HS-5 (cell line): Measurements from ENCODE around the gene HIPK2.

ENCODE experiments used
- DNase-seq: peaks from one replicate; pipeline ENCODE4 v3.0.0-alpha.2; 2012; ENCODE audit warnings: low read depth

The HIPK2 gene

DNA sequence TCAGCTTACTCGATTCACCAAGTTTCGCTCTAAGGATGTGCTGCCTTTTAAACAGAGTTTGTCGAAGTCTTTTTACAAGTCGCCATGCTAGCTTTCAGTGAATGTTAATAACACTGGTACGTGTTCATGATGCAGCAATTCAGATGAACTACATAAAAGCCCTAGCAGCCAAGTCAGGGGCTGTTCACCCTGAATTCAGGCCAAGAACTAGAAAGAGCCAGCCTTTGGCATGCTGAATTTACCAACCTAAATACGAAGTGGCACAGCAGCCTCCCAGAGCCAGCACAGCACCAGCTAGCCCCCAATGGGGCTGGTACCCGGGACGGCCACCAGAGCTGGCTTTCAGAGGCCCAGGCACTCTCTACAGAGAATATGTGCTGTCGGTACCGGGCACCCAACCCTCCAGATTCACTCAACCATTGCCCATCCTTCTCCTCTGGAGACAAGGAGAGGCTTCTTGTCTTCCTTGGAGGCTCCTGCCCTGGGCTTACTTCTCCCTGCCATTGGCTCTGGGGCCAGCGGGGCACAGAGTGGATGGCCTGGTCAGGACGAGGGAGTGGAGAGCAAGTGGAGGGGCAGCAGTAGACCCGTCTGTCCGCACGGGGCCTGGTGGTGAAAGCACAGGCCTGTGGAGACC is 64.2 kb downstream of the HIPK2 start:
- no peak for DNase-seq

DNA sequence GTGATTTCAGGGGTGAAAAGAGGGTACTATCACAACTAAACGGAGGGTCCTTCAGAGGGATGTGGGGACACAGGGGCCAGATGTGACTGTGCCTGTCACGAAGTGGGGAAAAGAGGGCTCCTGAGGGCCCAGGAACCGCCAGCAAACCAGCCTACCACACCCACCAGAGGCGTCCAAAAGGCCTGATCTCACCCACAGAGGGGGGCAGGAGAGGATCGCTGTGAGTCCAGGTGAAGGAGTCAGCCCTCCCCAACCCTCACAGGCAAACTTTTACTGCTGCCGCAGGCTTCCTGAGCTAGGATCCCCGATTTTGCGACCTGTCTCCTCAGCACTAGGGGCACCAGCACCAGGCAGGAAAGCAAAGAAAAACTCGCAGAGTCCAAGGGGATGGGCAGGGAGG is 64.7 kb downstream of the HIPK2 start:
- DNase-seq: no peak

DNA sequence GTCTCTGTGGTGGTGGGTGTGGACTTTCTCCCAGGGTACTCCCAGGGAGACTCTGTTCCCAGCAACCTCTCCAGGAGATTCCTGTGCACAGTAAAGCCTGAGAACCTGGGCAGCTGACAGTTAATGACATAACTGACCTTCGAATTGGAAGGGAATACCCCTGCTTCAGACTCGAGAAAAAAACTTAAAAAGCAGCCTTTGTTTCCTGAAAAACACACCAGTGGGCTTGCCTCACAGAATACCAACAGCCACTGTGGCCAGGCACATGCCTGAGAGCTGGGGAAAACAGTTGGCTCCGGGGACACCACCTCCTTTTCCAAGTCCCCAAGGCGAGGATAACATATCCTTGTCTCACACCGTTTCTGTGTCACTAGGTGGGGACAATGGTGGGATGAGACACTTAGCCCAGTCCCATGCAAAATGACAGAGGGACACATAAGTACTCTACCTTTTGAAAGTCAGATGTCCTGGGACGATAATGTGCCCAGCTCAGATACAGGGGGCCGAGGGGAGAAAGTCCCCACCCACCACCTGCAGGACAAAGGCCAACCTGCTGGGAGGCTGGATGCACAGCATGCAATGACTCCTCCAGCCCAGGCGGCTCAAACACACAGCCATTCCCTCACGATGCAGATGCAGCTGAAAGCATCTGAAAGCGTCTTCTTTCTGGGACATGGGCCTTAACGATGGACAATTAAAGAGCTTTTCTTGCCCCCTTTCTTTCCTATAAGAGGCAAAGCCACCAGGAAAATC is 65.6 kb downstream of the HIPK2 start:
- no peak for DNase-seq

DNA sequence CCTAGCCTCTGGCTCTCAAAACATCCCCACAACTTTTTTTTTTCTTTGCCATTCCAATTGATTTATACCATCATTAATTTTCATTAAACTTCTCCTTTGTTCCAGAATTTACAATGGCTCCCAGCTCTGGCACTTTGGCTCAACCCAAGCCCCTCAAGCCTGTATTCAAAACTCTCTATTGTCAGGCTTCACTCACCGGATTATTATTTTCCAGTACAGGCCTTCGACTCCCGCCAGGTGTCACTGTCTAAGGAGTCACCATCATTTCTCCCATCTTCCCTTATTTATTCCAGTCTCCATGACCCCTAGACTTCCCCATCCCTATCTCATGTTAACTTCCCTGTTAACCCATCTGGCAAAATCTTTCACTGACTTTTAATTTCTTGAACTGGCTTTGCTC is 67.8 kb downstream of the HIPK2 start:
- DNase-seq: no peak

DNA sequence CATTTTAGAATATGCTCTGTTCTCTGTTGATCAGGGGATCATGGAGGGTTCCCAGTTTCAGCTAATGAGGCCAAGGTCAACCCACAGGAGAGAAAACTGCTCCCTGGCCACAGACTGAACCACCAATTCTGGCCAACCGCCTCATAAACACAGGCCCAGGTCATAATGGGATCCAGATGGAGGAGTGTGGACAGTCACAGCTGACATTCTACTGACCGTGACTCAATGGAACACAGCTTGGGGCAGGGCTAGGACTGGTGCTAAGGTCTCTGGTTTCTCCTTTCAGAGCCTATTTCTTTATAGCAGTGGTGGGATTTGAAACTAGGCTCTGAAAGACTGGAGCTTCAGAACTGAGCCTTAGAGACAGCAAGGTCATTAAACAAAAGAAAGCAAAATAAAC is 68.3 kb downstream of the HIPK2 start:
- DNase-seq: no peak

DNA sequence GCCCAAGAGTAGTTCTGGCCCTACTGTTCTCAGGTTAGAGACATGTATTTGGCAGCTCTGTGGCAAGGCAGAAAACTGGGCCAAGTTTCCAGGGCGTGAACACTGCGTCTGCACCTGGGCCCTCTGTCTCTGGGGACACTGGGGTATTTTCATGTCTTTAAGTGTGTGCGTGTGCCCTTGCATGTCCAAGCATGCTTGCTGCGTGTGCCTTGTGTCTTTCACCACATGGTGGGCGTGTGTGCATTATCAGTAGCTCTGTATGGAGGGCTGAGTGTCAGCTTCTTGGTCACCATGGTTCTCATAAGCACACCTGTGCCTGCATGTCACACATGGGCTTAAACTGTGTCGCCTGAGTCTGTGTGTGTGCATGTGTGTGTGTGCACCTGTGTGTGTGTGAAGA is 69.3 kb downstream of the HIPK2 start:
- no peak for DNase-seq

DNA sequence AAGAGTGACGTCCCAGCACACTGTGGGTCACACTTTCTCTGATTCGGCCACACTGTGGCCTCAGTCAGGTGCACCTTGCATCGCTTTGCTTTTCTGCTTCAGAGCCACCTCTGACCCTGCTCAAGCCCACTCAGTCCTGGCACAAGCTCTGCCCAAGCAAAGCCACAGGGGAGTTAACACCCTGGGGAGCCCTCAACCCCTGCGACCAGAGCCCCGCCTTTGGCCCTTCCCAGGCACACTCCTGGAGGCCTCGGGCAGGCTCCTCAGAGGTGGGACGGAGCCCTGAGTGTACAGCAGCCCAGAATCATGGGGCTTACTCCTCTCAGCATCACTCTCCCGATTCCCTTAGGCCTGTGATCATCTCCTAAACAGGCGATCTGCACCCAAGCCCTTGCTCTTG is 71.0 kb downstream of the HIPK2 start:
- no peak for DNase-seq

DNA sequence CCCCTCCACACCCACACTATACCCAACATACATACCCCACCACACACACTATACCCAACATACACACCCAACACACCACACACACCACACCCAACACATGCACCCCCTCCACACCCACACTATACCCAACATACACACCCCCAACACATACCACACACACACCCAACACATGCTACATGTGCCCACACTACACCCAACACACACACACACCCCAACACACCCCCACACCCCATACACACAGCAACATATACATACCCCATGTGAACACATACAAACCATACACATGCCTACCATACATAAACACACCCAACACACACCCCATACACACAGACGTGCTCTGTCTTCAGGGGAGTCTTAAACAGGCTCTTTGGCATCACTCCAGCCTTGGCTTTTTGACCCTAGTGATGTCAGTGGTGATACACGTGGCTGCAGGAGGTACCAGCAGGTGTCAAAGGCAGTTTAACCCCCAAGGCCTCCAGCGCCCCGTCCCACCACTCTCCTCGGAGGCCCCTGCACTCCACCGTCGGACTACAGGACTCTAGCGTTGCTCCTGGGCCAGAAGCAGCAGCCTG is 73.4 kb downstream of the HIPK2 start:
- DNase-seq: no peak

DNA sequence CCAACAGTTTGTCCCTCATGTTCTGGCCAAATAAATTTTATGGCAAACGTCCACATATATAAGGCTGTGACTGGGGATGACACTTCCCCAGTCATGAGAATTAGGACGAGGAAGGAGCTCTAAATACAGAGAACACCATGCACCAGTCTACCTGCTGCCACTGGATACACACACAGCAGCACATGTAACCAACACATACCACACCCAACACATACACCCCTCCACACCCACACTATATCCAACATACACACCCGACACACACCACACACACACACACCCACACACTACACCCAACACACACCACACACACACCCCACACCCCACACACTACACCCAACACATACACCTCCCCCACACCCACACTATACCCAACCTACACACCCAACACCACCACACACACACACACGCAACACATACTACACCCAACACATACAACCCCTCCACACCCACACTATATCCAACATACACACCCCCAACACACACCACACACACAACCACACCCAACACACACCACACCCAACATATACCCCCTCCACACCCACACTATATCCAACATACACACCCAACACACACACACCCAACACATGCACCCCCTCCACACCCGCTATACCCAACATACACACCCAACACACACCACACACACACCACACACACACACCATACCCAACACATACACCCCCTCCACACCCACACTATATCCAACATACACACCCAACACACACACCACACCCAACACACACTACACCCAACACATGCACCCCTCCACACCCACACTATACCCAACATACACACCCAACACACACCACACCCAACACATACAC is 74.1 kb downstream of the HIPK2 start:
- no peak for DNase-seq

DNA sequence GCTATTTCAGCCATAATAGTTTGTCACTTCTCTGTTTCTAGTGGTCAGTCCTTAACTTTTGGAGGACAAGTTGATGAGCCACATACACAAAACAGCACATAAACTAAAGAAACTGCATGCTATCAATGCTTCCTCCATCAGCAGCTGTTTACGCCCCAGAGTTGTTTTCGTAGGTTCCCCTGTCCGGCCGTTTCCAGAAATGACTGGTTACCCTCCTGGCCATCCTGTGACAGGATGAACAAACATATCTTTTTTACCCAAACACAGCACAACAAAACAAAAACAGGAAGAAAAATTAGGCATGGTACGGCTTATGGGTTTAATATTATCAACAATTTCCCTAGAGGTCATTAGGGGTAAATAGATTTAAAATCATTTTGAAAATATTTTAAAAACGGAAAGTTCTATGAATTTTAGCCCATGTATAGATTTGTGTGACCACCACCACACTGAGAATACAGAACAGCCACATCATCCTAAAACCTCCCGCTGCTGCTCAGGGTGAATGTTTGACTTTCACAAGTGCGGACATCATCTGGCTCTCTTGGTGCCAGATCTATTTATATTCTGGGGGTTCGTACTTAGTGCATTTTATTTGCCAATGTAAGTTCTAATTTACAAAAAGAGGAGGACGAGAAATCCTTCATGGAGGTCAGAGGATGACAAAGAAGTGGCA is 74.8 kb downstream of the HIPK2 start:
- no peak for DNase-seq

DNA sequence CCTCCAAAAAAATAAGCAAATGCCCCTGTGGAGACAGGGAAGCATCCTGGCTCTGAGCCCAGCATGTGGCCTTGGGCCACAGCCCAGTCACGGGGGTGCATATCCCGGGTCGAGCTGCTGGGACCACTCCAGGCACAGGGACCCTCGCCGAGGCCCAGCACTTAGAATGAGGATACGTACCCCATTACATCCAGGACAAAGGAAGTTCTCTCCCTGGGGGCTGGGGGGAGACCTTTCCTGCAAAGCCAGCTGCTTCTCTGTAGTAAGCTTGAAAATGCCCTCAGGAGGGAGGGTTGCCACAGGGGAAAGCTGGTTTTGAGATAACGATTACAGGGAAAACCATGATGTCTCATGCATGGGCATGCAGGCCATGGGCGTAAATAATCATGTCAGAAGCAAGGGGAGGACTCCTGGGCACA is 75.5 kb downstream of the HIPK2 start:
- DNase-seq: no peak

DNA sequence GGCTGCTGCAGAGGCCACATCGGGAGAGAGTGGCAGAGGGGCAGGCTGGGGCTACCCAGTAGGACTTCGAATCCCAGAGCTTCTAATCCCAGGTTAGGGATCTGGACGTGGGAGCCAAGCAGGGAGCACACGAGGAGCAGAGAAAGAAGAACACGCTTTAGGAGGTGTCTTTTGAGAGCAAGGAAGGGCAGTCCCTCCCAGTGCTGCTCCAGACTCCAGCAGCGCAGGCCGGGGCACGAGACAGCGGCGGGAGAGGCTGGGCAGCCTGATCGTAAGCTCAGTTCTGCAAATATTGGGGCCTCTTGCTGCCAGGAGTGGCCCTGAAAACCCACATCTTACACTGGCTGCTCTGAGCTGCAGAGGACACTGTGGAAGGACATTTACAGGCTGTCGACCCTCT is 75.9 kb downstream of the HIPK2 start:
- no peak for DNase-seq

DNA sequence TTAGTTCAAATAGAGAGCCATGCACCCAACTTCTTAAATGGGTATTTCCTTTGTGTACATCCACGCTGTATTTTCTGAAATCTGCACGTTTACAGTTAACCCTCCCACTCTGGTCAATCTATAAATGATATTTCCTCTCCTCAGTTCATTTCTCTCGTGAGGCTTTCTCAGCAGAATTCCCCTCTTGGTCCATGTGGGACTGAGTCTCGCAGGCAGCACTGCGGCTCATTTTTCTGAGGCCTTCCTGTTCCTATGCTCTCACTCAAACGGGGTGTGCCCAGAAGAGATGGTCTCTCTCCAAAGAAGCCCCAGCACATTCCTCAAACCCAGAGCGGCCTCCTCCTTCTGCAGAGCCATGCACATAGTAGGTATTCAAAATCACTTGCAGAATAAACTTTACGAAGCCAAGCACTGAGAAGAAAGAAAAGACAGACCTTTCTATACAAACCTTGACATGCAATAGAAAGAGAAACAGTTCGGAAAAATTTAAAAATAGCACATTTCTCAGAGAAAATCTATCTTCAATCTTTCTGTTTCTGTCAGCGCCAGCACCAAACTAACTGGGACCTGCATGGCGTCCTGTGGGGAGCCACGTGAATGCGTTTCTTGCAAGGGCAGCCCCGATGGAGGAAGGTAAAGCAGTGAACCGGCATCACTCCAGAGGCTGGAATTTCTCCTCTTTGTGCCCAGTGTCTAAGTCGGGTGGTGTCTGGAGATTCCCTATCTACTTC is 77.1 kb downstream of the HIPK2 start:
- no peak for DNase-seq

DNA sequence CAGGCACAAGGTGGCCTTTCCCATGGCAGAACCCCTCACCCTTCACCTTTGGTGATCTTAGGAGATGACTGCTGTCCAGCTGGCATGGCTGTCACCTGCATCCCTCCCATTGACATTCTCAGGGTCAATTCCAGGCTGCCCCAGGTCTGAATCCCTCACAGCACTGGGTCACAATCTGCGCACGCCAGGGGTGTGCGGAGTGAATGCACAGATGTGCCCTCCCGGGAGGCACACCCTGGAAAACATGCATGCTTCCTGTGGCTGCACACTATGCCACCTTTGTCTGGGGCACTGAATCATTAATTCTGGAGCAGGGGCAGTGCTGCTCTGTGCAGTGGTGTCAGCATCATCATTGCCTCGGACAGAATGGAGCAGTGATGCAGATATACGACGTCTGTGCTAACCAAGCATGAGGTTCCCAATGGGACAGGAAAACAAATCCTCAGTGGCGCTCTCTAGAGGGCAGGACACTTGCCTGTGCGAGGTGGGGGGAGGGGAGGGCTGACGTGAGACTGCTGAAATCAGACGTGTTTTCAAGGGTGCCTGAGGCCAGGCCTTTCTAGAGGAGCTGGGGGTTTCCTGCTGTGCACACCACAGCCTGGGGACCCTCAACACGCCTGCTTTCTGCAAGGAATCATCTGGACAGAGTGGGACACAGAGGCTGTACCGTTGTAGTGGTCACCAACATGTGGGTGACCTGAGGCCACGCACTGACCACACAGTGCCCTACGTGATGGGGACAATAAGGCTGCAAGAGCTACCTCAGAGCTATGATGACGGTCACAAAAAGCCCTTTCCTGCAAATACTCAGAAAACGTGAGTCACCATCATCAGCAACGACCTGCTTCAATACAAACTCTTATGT is 77.9 kb downstream of the HIPK2 start:
- no peak for DNase-seq

DNA sequence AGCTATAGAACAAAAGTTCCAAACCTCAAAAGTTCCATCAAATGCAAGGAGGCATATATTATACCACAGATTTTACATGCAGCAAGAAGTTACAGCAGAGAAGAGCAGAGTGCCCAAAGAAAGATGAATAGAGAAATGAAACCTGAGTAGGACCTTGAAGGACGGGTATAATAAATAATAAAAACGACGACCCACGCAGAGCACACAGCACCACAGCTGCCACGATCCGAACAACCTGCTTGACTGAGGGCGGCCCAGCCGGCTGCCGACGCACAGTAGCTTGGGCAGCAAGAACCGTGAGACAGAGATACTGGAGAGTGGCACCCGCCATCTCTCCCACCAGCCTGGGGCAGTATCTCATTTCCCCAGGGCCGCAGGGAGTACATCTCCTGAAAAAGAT is 79.0 kb downstream of the HIPK2 start:
- DNase-seq: no peak

DNA sequence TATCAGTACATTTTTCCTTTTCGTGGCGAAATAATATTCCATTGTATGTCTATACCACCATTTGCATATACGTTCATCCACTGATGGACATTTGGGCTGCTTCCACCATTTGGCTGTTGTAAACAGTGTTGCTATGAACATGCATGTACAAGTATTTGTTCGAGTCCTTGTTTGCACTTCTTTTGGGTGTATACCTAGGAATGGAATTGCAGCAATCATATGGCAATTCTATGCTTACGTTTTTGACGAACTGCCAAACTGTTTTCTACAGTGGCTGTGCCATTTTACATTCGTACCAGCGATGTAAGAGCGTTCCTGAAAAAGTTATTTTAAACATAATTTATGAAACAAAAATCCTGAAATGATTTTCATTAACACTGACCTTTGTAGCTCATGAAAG is 79.5 kb downstream of the HIPK2 start:
- no peak for DNase-seq

DNA sequence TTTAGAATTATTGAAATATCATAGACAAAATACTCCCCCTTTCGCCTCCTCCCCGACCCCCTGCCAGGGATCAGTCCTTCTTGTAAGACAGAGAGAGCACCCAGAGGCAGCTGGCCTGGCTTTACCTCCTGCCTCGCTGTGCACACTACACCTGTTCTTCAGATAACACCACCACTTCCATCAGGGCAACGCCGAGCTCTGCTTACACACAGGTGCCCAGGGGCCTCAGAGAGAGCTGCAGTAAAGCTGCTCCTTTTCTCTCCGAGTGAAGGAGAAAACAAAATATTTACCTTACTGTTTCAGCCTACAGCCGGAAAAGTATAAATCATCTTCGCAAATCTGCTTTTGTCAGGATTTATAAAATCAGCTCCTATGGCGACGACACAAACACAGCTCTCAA is 80.7 kb downstream of the HIPK2 start:
- DNase-seq: no peak

DNA sequence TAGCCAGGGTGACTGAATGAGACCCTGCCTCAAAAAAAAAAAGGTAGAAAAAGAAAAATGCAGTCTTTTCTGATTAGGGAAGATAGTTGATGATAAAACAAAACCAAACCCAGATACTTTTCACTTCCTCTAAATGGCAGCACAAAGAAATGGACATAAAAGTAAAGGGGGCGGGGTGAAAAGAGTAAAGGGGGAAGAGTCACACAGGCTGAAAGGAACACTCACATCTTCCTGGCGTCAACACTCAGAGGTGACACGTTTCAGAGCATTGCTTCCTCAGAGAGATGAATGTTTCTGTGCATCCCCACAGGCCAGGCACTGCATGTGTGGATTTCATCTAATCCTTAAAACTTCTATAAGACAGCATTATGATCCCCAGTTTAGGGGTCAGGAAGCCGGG is 81.2 kb downstream of the HIPK2 start:
- no peak for DNase-seq

DNA sequence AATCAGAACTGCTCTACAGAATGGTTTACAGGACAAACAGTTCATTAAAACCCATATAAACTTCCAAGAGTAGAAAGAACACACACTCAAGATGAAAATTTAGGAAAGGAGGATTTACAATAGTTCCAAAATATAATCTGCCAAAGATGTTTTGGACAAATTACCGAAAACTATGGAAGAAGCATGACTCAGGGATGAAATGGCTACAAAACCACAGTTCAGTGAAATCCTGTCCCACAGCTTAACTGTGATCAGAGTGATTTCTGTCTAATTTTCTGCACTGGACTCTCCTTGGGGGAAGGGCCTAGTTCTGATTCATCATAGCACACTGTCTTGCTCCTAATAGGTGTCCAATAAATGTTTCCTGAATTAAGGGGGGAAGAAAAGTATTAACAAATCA is 82.2 kb downstream of the HIPK2 start:
- DNase-seq: no peak

DNA sequence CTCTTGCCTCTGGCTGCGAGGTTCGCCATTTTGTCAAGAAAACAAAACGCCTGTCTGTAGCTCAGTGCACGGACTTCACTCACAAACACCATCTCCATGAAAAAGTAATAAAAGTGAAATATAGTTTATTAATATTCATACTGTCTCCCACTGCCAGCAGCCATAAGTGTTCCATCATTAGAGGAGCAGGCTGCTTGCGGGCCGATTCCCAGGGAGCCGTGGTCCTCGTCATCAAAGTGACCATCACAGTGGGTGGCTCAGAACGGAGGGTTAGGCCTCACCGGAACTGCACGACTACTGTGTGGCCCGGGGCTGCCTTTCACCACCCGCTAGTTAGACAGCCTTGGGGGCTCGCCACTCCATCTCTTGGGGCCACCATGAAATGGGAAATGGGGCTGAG is 82.7 kb downstream of the HIPK2 start:
- no peak for DNase-seq

DNA sequence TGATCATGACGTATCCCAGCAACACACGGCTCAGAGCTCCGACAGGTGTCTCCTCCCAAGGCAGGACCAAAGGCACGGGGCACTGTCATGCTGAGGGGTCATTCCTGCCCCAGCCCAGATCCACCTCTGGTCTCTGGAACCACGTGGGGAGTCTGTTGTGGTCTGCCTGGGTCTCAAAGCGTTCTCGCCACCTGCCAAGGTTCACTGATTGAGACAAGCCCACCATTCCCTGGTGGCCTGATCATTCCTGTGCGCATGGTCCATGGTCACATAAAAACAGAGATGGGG is 83.5 kb downstream of the HIPK2 start:
- no peak for DNase-seq
